ENCODE data around the gene SYNM.

Gene SYNM

GRCh38 chr15:99125061-99125891, 20.4 kb downstream of the SYNM start:
- DNase-seq: no peak

GRCh38 chr15:99126131-99126588, 21.3 kb downstream of the SYNM start:
- DNase-seq: no peak

GRCh38 chr15:99126930-99127329, 22.1 kb downstream of the SYNM start:
- no peak for DNase-seq

GRCh38 chr15:99127773-99128172, 22.9 kb downstream of the SYNM start:
- DNase-seq: no peak

GRCh38 chr15:99128411-99128810, 23.5 kb downstream of the SYNM start:
- DNase-seq: no peak

GRCh38 chr15:99129644-99130043, 24.8 kb downstream of the SYNM start:
- no peak for DNase-seq

GRCh38 chr15:99130314-99130713, 25.4 kb downstream of the SYNM start:
- no peak for DNase-seq

GRCh38 chr15:99130765-99131440, 26.0 kb downstream of the SYNM start:
- DNase-seq: no peak

- peak; percentile 49 for DNase-seq
Measured at GRCh38 chr15:99131441-99132023, 26.7 kb downstream of the SYNM start.

GRCh38 chr15:99132122-99132521, 27.2 kb downstream of the SYNM start:
- no peak for DNase-seq

GRCh38 chr15:99132634-99133287, 27.9 kb downstream of the SYNM start:
- no peak for DNase-seq

- no peak for DNase-seq
Measured at GRCh38 chr15:99134317-99134821, 29.5 kb downstream of the SYNM start.

- DNase-seq: peak; percentile 65
Measured at GRCh38 chr15:99135194-99135593, 30.3 kb downstream of the SYNM start.

GRCh38 chr15:99137111-99137546, 32.2 kb downstream of the SYNM start:
- DNase-seq: peak; percentile 67

GRCh38 chr15:99137877-99138276, 33.0 kb downstream of the SYNM start:
- no peak for DNase-seq

- DNase-seq: no peak
Measured at GRCh38 chr15:99138491-99138982, 33.7 kb downstream of the SYNM start.

GRCh38 chr15:99139276-99139675, 34.4 kb downstream of the SYNM start:
- no peak for DNase-seq

GRCh38 chr15:99140590-99140989, 35.7 kb downstream of the SYNM start:
- DNase-seq: no peak

- DNase-seq: no peak
Measured at GRCh38 chr15:99141943-99142342, 37.1 kb downstream of the SYNM start.

- no peak for DNase-seq
Measured at GRCh38 chr15:99142562-99142961, 37.7 kb downstream of the SYNM start.

GRCh38 chr15:99143242-99143641, 38.4 kb downstream of the SYNM start:
- peak; percentile 8 for DNase-seq

- no peak for DNase-seq
Measured at GRCh38 chr15:99143655-99144610, 39.1 kb downstream of the SYNM start.

Measured in DMS53 (cell line).